ENCODE data around the gene RASL10A.

Gene RASL10A

DNA sequence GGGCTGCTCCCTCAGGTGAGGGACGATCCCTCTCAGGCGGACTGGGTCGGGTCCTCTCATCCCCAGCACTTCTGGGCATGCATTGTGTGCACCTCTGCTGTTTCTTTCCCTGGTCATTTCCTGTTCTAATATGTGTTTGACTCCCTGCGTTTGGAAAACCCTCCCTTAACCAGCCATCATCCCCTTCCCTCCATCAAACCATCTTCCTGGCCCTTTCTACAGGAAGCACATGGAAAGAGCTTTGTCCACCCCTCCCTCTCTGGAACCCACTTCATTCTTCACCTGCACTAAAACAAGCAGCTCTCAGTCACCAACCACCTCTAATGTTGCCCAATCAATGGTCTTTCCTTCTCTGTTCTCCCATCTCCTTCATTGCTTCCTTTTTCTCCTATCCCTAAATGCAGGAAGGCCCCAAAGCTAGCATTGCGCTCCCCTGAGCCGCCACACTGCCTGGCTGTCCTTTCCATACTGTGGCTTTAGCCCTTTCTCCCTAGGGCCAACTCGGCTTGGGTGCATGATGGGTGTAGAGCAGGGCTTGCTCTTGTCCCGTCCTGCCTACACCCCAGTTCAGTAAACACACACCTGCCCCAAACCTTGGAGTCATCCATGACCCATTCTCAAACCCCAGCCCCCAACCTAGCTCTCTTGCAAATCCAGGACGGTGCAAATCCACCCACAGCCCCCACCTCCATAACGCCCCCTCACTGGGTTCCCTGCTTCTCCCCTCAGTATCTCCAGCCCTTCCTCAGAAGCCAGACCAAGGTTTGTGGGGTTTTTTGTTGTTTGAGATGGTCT lies 14.5 kb downstream of the RASL10A start:
- no peak overlapping the region for H3K27ac ChIP-seq
- no peak for TF ChIP-seq ZFX (IDR thresholded peaks at IDR 0.05)
- TF ChIP-seq, protein P1, sequence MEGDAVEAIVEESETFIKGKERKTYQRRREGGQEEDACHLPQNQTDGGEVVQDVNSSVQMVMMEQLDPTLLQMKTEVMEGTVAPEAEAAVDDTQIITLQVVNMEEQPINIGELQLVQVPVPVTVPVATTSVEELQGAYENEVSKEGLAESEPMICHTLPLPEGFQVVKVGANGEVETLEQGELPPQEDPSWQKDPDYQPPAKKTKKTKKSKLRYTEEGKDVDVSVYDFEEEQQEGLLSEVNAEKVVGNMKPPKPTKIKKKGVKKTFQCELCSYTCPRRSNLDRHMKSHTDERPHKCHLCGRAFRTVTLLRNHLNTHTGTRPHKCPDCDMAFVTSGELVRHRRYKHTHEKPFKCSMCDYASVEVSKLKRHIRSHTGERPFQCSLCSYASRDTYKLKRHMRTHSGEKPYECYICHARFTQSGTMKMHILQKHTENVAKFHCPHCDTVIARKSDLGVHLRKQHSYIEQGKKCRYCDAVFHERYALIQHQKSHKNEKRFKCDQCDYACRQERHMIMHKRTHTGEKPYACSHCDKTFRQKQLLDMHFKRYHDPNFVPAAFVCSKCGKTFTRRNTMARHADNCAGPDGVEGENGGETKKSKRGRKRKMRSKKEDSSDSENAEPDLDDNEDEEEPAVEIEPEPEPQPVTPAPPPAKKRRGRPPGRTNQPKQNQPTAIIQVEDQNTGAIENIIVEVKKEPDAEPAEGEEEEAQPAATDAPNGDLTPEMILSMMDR (conservative IDR thresholded peaks at IDR 0.05): no peak

GRCh38 chr22:29300467-29300806 lies 15.1 kb downstream of the RASL10A start:
- TF ChIP-seq, protein P1 (conservative IDR thresholded peaks at IDR 0.05): no peak
- TF ChIP-seq ZFX (IDR thresholded peaks at IDR 0.05): no peak
- no peak overlapping the region for H3K27ac ChIP-seq

DNA sequence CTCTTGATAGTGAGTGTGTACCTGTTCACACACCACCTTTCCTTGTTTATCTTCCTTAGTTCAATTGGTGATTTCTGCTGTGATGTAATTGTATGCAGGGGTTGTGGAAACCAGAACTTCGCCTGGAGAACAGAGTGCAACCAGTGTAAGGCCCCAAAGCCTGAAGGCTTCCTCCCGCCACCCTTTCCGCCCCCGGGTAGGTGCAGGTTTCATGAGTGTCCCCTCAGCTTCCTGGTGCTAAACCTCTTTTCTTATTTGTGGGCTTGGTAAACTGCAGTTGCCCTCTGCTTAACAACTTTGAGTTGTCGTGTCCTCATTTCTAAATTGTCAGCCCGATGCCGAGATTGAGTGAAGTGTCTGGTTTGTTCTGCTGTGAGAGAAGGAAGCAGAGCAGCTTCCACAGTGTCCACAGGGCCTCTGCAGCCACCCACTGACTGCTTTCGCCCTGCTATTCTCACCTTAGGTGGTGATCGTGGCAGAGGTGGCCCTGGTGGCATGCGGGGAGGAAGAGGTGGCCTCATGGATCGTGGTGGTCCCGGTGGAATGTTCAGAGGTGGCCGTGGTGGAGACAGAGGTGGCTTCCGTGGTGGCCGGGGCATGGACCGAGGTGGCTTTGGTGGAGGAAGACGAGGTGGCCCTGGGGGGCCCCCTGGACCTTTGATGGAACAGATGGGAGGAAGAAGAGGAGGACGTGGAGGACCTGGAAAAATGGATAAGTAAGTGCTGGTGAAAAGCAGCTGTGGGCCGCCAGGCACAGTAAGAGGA lies 16.2 kb downstream of the RASL10A start:
- TF ChIP-seq, protein P1 (conservative IDR thresholded peaks at IDR 0.05): no peak
- H3K27ac ChIP-seq: no peak overlapping the region

DNA sequence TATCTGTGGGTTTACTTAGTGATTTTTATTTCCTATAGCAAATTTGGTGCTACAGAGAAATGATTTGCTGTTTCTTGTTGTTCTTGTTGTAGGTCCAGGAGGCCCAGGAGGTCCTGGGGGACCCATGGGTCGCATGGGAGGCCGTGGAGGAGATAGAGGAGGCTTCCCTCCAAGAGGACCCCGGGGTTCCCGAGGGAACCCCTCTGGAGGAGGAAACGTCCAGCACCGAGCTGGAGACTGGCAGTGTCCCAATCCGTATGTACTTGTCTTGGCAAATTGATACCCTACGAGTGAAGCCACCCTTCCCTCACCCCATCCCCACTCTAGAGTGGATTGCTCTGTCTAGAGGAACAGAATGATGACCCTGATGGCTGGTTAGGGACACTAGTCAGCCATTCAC lies 16.9 kb downstream of the RASL10A start:
- TF ChIP-seq, protein P1 (conservative IDR thresholded peaks at IDR 0.05): no peak
- TF ChIP-seq ZFX (IDR thresholded peaks at IDR 0.05): no peak
- no peak overlapping the region for H3K27ac ChIP-seq

GRCh38 chr22:29292379-29292778 lies 23.1 kb downstream of the RASL10A start:
- H3K27ac ChIP-seq: no peak overlapping the region
- TF ChIP-seq ZFX (IDR thresholded peaks at IDR 0.05): no peak
- TF ChIP-seq, protein P1 (conservative IDR thresholded peaks at IDR 0.05): no peak

DNA sequence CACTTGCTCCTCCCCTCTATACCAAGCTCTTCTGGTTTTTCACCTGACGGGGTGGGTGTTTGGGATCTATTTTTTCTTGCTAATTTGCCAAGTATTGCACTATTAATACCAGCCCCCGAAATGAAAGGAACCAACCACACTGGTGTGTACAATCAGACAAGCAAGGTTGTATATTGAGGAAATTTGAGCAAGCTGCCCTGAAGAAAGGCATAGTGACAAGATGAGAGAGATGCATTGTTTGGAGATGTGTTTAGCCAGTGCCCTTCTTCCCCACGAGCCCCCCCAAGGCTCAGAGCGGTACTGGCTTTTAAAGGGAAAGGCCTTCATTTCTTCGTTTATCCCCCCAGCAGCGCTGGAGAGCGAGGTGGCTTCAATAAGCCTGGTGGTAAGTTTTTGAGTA lies 24.3 kb downstream of the RASL10A start:
- H3K27ac ChIP-seq: no peak overlapping the region
- no peak for TF ChIP-seq ZFX (IDR thresholded peaks at IDR 0.05)
- TF ChIP-seq, protein P1 (conservative IDR thresholded peaks at IDR 0.05): no peak

- no peak for TF ChIP-seq ZFX (IDR thresholded peaks at IDR 0.05)
- TF ChIP-seq, protein P1 (conservative IDR thresholded peaks at IDR 0.05): no peak
- H3K27ac ChIP-seq: no peak overlapping the region
Observed at GRCh38 chr22:29290061-29290460, 25.4 kb downstream of the RASL10A start.

Data from C4-2B (cell line).